DOHH2 (cell line): ENCODE data around the gene GDPD4.

Source experiments
- H3F3A ChIP-seq: fragments of 200-600 bp; sonication (generic), shearing (Covaris generic); 2 replicates; pipeline ENCODE4 v1.6.0; 2016; ENCODE audit warnings: antibody characterized with exemption, mild to moderate bottlenecking; ENCODE audit not compliant: control insufficient read depth, insufficient read depth
- H3K27ac ChIP-seq: fragments of 200-600 bp; sonication (generic); 2 replicates; pipeline ENCODE4 v1.5.1; 2014; ENCODE audit warnings: low read depth, mild to moderate bottlenecking, low read length, moderate library complexity
- H3K27me3 ChIP-seq: fragments of 200-600 bp; sonication (generic); 2 replicates; pipeline ENCODE4 v1.6.1; 2014; ENCODE audit warnings: mild to moderate bottlenecking, low read length, mixed read lengths; ENCODE audit not compliant: control insufficient read depth
- H3K36me3 ChIP-seq: fragments of 200-600 bp; sonication (generic); 2 replicates; pipeline ENCODE4 v1.6.1; 2014; ENCODE audit warnings: mild to moderate bottlenecking, low read length, moderate library complexity, mixed read lengths; ENCODE audit not compliant: control insufficient read depth
- H3K4me1 ChIP-seq: fragments of 200-600 bp; sonication (generic); 2 replicates; pipeline ENCODE4 v1.6.1; 2014; ENCODE audit warnings: mild to moderate bottlenecking, low read length, mixed read lengths; ENCODE audit not compliant: control insufficient read depth
- H3K4me2 ChIP-seq: fragments of 200-600 bp; sonication (generic); 2 replicates; pipeline ENCODE4 v1.6.0; 2014; ENCODE audit warnings: mild to moderate bottlenecking, low read length, moderate library complexity
- H3K4me3 ChIP-seq: fragments of 200-600 bp; sonication (generic); 2 replicates; pipeline ENCODE4 v1.5.1; 2014; ENCODE audit warnings: mild to moderate bottlenecking, low read length, mixed read lengths
- H3K79me2 ChIP-seq: fragments of 200-600 bp; sonication (generic); 2 replicates; pipeline ENCODE4 v1.6.1; 2014; ENCODE audit warnings: mild to moderate bottlenecking, low read length, mixed read lengths; ENCODE audit not compliant: control insufficient read depth
- H3K9me2 ChIP-seq: fragments of 200-600 bp; sonication (generic); replicated peaks from 2 replicates; pipeline ENCODE4 v1.6.1; 2014; ENCODE audit warnings: mild to moderate bottlenecking, low read length, mixed read lengths; ENCODE audit not compliant: control insufficient read depth
- H3K9me3 ChIP-seq: fragments of 200-600 bp; sonication (generic); 2 replicates; pipeline ENCODE4 v1.6.1; 2014; ENCODE audit warnings: antibody characterized with exemption, low read length, mixed read lengths; ENCODE audit not compliant: control insufficient read depth, insufficient read depth
- H4K20me1 ChIP-seq: fragments of 200-600 bp; sonication (generic); 2 replicates; pipeline ENCODE4 v1.6.0; 2014; ENCODE audit warnings: low read depth, mild to moderate bottlenecking, antibody characterized with exemption, low read length, moderate library complexity; ENCODE audit not compliant: control insufficient read depth, insufficient read depth
- CTCF ChIP-seq: fragments of 200-600 bp; sonication (generic); IDR thresholded peaks from one replicate; pipeline ENCODE4 v1.5.1; 2014; ENCODE audit warnings: antibody characterized with exemption, mild to moderate bottlenecking, low read depth, low read length; ENCODE audit not compliant: poor library complexity, severe bottlenecking
- EZH2phosphoT487 ChIP-seq: fragments of 200-600 bp; sonication (generic); IDR thresholded peaks from 2 replicates; pipeline ENCODE4 v1.6.1; 2017; ENCODE audit warnings: borderline replicate concordance, mild to moderate bottlenecking, antibody characterized with exemption, low read length, moderate library complexity, mixed read lengths

GDPD4 gene

GRCh38 chr11:77233011-77233410 lies 68.5 kb downstream of the GDPD4 start:
- Histone ChIP-seq H3K9me2 (no peaks in the 10 kb centered on the region), H3K27me3 (peaks cover 5% of the 10 kb centered on the region; the same call in 1 of the 2 replicates), H3K27ac (no peak overlapping the region), H3K79me2 (no peaks in the 10 kb centered on the region), H3K36me3 (no peaks in the 10 kb centered on the region), H3F3A (no peaks in the 10 kb centered on the region), H3K4me2 (no peak overlapping the region), H4K20me1 (no peaks in the 10 kb centered on the region), H3K4me3 (no peak overlapping the region), H3K9me3 (no peaks in the 10 kb centered on the region), H3K4me1 (no peaks in the 10 kb centered on the region)
- TF ChIP-seq EZH2phosphoT487 (no peak), CTCF (no peak)

- no peak for TF ChIP-seq EZH2phosphoT487
- TF ChIP-seq CTCF, result no peak
- no peak overlapping the region for H3K27ac ChIP-seq
- no peaks in the 10 kb centered on the region for H3K4me1 ChIP-seq
- no peaks in the 10 kb centered on the region for H4K20me1 ChIP-seq
- H3K4me3 ChIP-seq, result no peak overlapping the region
- H3F3A ChIP-seq, result no peaks in the 10 kb centered on the region
- no peak overlapping the region for H3K4me2 ChIP-seq
- no peaks in the 10 kb centered on the region for H3K36me3 ChIP-seq
- no peaks in the 10 kb centered on the region for H3K79me2 ChIP-seq
- H3K9me2 ChIP-seq, result no peaks in the 10 kb centered on the region
- peaks cover 5% of the 10 kb centered on the region; the same call in 1 of the 2 replicates for H3K27me3 ChIP-seq
- no peaks in the 10 kb centered on the region for H3K9me3 ChIP-seq
These were observed 69.2 kb downstream of the GDPD4 start for GRCh38 chr11:77232242-77232641.

- Histone ChIP-seq H3K79me2 (no peaks in the 10 kb centered on the region), H3F3A (no peaks in the 10 kb centered on the region), H3K9me2 (no peaks in the 10 kb centered on the region), H3K27ac (no peak overlapping the region), H3K36me3 (no peaks in the 10 kb centered on the region), H4K20me1 (no peaks in the 10 kb centered on the region), H3K9me3 (no peaks in the 10 kb centered on the region), H3K4me3 (no peak overlapping the region), H3K27me3 (peaks cover 5% of the 10 kb centered on the region), H3K4me1 (no peaks in the 10 kb centered on the region), H3K4me2 (no peak overlapping the region)
- no peak for TF ChIP-seq EZH2phosphoT487
- TF ChIP-seq CTCF, result no peak
These were observed 69.7 kb downstream of the GDPD4 start for GRCh38 chr11:77231800-77232199.

- Histone ChIP-seq H3K36me3 (no peaks in the 10 kb centered on the region), H3K79me2 (no peaks in the 10 kb centered on the region), H4K20me1 (no peaks in the 10 kb centered on the region), H3K9me3 (no peaks in the 10 kb centered on the region), H3K9me2 (no peaks in the 10 kb centered on the region), H3K27me3 (peaks cover 6% of the 10 kb centered on the region), H3K4me1 (no peaks in the 10 kb centered on the region), H3F3A (no peaks in the 10 kb centered on the region), H3K4me3 (no peak overlapping the region), H3K4me2 (no peak overlapping the region), H3K27ac (no peak overlapping the region)
- TF ChIP-seq CTCF, result no peak
- no peak for TF ChIP-seq EZH2phosphoT487
These were observed 70.4 kb downstream of the GDPD4 start for GRCh38 chr11:77230878-77231605.
